Activated naive CD4-positive, alpha-beta T cell treated with anti-CD3 and anti-CD28 coated beads for 36 hours (primary cell): ENCODE data around the gene FGF14. TPM values are rescaled to one million over a fixed set of nuclear protein-coding genes. Genes with fewer than 3 reads are reported as not detected.
"Not testable (repeated sequence)": the region's sequence is repeated elsewhere in the genome, so short reads cannot be mapped to it uniquely, and the experiment has no call there.

Experiments used
- CTCF ChIA-PET: fragments of 350-600 bp; sonication (Branson Sonifier 250); formaldehyde crosslinking; loops from one replicate; lab custom pipeline; 2021; ENCODE audit warnings: antibody characterized with exemption; lab: Charles Lee
- DNase-seq: peaks from one replicate; pipeline ENCODE4 v3.0.0-alpha.2; 2020
- H3K27ac Mint-ChIP-seq: one replicate; pipeline ENCODE4 v1.8.0; 2021; ENCODE audit warnings: mild to moderate bottlenecking, mixed read lengths
- H3K27me3 Mint-ChIP-seq: one replicate; pipeline ENCODE4 v1.8.0; 2021; ENCODE audit warnings: low read depth, mixed read lengths
- H3K36me3 Mint-ChIP-seq: one replicate; pipeline ENCODE4 v1.8.0; 2021; ENCODE audit warnings: low read depth, mixed read lengths
- H3K4me1 Mint-ChIP-seq: one replicate; pipeline ENCODE4 v1.8.0; 2021; ENCODE audit warnings: low read depth, mixed read lengths
- H3K4me3 Mint-ChIP-seq: one replicate; pipeline ENCODE4 v1.8.0; 2021; ENCODE audit warnings: mild to moderate bottlenecking, moderate library complexity, mixed read lengths
- H3K9me3 Mint-ChIP-seq: one replicate; pipeline ENCODE4 v1.8.0; 2021; ENCODE audit warnings: mixed read lengths
- intact Hi-C: fragments of 100-400 bp; cut with micrococcal nuclease; formaldehyde crosslinking; loops from one replicate; pipeline ENCODE4 v1.15.1; 2023
- total RNA-seq, 2 experiments: library from RNA; stranded (reverse); gene quantifications; one replicate each; pipeline ENCODE4 v1.2.3, GENCODE V29; 2021

FGF14 gene
- total RNA-seq, 2 experiments from 2014 or later: not detected

DNA sequence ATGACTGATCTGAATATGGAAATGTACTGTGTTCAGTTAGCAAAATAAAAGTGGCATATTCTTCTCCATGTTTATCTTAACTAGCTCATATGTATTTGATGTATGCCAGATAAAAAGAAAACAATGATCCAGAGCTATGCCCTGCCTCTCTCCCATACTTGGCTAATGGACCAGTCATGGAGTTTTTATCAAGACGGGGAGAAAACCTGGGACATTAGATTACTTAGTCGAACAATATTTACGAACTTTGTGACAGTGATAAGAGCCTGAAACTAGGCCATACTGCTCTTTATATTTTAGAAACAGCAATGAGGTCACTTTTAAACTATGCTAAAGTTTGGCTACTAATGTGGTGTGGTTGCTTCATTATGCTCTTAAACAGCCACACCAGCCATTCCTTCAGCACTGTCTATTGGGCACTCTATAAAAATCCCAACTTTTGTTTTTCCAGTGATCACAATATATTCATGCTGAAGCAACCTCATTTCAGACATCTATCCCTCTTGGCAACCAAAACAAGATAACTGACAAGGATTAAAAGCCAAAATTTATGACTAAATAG lies 265.0 kb downstream of the FGF14 start:
- intact Hi-C loops: no loop called here
- no peaks in the 10 kb centered on the region for H3K36me3 Mint-ChIP-seq
- H3K4me1 Mint-ChIP-seq: no peaks in the 10 kb centered on the region
- H3K27me3 Mint-ChIP-seq: peaks cover 4% of the 10 kb centered on the region
- DNase-seq: no peak
- CTCF ChIA-PET: interaction anchor here (0.8 kb wide), 1 partner anchor 992 kb away, joined by 3 read pairs; no protein-coding TSS in a partner anchor
- H3K27ac Mint-ChIP-seq: no peak overlapping the region
- no peaks in the 10 kb centered on the region for H3K9me3 Mint-ChIP-seq
- no peak overlapping the region for H3K4me3 Mint-ChIP-seq

DNA sequence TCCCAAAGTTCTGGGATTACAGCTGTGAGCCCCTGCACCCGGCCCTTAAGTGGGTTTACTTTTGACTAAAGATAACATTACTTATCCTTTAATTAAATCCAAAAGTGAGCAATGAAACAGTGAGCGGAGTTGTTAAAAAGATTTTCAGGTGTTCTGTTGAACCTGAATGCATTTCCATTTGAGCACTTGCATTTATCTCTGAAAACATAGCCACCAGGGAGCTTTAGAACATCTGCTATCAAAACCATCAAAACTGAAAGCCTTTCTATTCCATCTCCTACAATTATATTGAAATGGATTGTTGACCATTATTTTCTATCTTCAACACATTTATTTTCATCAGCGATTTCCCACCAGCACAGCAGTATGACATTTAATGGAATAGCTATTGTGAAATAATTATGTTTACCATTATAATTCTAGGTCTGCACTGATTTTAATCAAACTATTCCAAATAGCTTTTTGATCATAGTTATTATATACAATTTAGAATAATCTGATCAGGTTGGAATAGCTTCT lies 269.0 kb downstream of the FGF14 start:
- Mint-ChIP-seq H3K4me3 (no peak overlapping the region), H3K27ac (no peak overlapping the region), H3K4me1 (no peaks in the 10 kb centered on the region), H3K27me3 (peaks cover 14% of the 10 kb centered on the region), H3K36me3 (no peaks in the 10 kb centered on the region), H3K9me3 (no peaks in the 10 kb centered on the region)
- DNase-seq: no peak
- CTCF ChIA-PET: interaction anchor here (1.0 to 1.1 kb wide), 2 partner anchors 9 to 324 kb away, joined by 4 to 5 read pairs; no protein-coding TSS in a partner anchor
- intact Hi-C loops: no loop called here

DNA sequence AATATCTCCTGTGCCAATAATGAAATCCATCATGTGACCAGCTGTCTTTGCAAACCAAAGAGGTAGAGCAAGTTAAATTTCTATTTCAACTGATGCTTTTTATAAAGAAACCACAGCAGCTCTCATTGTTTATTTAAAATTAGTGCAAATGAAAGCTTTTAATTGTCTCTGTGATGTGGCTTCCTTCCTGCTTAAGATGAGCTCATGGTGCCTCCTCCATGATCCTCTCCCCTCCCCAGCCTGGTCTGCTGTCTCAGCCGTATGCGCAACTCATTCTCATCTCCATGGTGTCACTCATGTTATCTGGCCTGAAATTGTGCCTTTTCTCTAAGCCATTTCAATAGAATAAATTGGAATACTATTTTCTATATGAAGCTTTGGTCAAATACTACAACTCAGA lies 270.6 kb downstream of the FGF14 start:
- Mint-ChIP-seq H3K27ac (no peak overlapping the region), H3K4me3 (no peak overlapping the region), H3K9me3 (no peaks in the 10 kb centered on the region), H3K27me3 (peaks cover 14% of the 10 kb centered on the region), H3K36me3 (no peaks in the 10 kb centered on the region), H3K4me1 (no peaks in the 10 kb centered on the region)
- CTCF ChIA-PET: no interaction called here
- DNase-seq: no peak
- intact Hi-C loops: no loop called here

DNA sequence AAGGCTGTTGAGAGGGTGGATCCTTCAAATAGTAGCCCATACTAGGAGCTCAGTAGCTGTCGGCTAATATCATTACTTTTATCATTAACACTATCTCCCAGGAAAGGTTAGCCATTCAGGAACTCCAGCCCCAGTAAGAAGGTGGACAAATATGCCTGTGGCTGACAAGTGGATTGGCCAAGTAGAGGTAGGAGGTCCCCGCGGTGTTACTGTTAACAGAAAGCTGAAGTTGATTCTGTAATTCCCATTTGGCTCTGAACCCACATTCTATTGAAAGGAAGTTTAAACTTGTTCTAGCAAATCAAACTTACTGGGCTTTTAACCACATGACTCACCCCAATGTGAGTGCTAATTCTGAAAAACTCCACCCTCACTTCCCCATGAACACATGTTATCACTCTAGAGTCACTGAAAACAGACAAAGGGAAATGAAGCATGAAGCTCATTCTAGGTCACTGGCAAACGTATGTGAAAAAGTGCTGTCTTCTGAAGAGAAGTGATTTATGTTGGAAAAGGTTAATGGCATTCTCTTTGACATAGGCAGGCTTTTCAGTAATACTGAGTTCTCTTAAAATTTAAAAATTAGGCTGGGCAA lies 273.5 kb downstream of the FGF14 start:
- Mint-ChIP-seq H3K36me3 (no peaks in the 10 kb centered on the region), H3K4me3 (no peak overlapping the region), H3K4me1 (no peaks in the 10 kb centered on the region), H3K27me3 (peaks cover 14% of the 10 kb centered on the region), H3K9me3 (no peaks in the 10 kb centered on the region), H3K27ac (no peak overlapping the region)
- DNase-seq: no peak
- CTCF ChIA-PET: no interaction called here
- intact Hi-C loops: no loop called here

DNA sequence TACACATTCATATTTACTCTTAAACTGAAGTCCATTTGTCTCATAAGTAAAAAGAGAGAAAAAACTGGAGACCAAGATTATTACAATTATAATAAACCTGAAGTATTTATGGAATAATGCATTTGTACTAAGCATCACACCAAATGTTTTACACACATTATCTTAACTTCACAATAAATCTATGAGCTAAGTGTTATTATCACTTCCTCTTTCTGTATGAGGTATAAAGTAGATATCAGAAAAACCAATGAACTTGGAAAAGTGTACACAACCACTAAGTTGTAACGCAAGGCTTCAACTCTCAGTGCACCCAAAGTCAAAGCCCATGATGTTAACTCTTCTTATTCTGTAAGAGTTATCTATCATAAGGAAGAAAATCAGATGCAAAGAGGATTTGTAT lies 274.7 kb downstream of the FGF14 start:
- Mint-ChIP-seq H3K27me3 (peaks cover 14% of the 10 kb centered on the region), H3K4me3 (no peak overlapping the region), H3K36me3 (no peaks in the 10 kb centered on the region), H3K9me3 (no peaks in the 10 kb centered on the region), H3K4me1 (no peaks in the 10 kb centered on the region), H3K27ac (no peak overlapping the region)
- intact Hi-C loops: no loop called here
- DNase-seq: no peak
- CTCF ChIA-PET: interaction anchor here (0.6 to 0.8 kb wide), 3 partner anchors 9 to 31 kb away, joined by 3 to 4 read pairs (median 3); no protein-coding TSS in a partner anchor

DNA sequence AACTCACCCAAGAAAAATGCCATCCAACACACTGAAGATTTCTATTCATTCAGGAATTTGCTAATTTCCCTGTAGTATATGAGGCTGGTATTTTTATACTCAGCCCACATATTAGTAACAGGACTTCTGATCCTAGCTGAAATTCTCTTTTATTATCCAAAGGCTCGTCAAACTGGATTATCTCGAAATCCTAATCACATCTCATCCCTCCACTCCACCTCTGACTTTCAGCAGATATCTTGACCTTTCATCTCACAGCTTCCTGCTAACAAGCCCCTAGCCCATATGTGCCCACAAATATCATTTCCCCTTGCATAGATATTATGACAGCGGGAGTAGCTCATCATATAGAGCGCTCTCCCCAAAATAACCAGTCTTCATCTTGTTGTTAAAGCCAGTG lies 279.7 kb downstream of the FGF14 start:
- Mint-ChIP-seq H3K9me3 (no peaks in the 10 kb centered on the region), H3K27me3 (peaks cover 4% of the 10 kb centered on the region), H3K4me1 (no peaks in the 10 kb centered on the region), H3K36me3 (no peaks in the 10 kb centered on the region), H3K27ac (no peak overlapping the region), H3K4me3 (no peak overlapping the region)
- CTCF ChIA-PET: no interaction called here
- intact Hi-C loops: loop anchor here (2.0 kb wide), 1 partner anchor 31 kb away; no protein-coding TSS in a partner anchor
- DNase-seq: no peak

DNA sequence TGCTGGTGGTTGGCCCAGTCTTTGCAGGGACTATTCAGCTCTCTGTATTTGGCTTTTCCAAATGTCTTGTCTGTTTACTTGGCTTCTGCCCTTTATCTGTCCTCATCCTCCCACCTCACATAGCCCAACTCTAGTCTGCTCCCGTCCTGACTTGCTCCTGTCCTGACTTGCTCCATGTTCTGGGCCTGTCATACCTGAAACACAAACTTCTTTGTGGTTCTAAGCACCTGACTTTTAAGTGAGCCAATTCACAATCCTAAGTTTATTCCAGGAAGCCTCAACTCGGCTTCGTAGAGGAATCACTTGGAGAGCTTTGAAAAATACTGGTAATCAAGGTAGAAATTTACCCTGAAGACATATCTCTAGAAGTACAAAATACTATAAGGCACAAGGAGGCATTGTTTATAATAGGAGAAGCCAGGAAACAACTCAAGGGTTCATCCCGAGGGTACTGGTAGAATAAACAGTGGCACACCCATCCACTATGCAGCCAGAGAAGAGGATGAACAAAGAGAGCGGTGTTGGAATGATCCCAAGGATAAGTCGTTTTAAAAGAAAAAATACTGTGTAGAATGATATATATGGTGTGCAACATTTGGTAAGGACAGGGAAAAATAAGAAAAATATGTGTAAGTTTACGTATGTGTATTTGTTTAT lies 284.5 kb downstream of the FGF14 start:
- no peak overlapping the region for H3K27ac Mint-ChIP-seq
- H3K4me3 Mint-ChIP-seq: no peak overlapping the region
- H3K27me3 Mint-ChIP-seq: peaks cover 7% of the 10 kb centered on the region
- no peaks in the 10 kb centered on the region for H3K4me1 Mint-ChIP-seq
- DNase-seq: no peak
- CTCF ChIA-PET: no interaction called here
- H3K9me3 Mint-ChIP-seq: no peaks in the 10 kb centered on the region
- intact Hi-C loops: no loop called here
- no peaks in the 10 kb centered on the region for H3K36me3 Mint-ChIP-seq

DNA sequence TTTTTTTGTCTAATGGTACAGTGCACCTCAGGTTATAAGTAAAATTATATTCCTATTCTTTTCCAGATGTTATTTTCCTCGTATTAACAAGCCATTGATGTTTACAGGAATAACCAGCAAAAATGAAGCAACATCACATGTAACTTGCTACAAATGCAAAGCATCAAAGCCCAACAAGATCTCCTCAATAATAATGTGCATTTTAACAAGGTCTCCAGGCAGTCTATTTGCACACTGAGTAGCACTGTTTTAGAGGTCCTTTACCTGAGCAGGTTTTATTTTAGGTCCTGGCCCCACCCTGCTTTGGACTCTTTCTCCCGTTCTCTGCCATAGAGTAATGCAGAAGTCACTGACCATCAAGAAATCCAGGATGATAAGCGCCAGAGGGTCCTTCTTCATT lies 298.4 kb downstream of the FGF14 start:
- Mint-ChIP-seq H3K4me1 (no peaks in the 10 kb centered on the region), H3K9me3 (peaks cover 1% of the 10 kb centered on the region), H3K27me3 (peaks cover 2% of the 10 kb centered on the region), H3K27ac (no peak overlapping the region), H3K36me3 (no peaks in the 10 kb centered on the region), H3K4me3 (no peak overlapping the region)
- intact Hi-C loops: no loop called here
- CTCF ChIA-PET: no interaction called here
- DNase-seq: no peak

DNA sequence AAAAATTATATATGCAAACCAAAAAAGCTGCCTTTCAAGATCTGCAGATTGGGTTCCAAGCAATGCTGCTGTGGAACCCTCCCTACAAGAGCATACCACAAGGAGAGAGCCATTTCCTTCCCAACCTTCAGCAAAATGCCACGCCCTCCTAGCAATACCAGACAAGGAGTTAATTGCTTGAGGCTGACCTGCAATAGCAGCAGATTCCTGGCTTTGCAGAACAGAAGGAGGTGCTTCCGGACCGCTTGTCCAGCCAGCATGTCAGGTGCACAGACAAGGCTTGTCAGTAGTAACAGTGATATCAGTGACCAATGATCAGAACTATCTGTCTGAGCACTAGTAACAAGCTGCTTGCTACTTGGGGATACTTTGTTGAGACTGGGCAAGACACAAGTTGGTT lies 301.6 kb downstream of the FGF14 start:
- Mint-ChIP-seq H3K9me3 (no peaks in the 10 kb centered on the region), H3K4me1 (no peaks in the 10 kb centered on the region), H3K4me3 (no peak overlapping the region), H3K27ac (no peak overlapping the region), H3K27me3 (peaks cover 4% of the 10 kb centered on the region), H3K36me3 (no peaks in the 10 kb centered on the region)
- intact Hi-C loops: no loop called here
- no peak for DNase-seq
- CTCF ChIA-PET: interaction anchor here (0.6 kb wide), 1 partner anchor 30 kb away, joined by 3 read pairs; no protein-coding TSS in a partner anchor

DNA sequence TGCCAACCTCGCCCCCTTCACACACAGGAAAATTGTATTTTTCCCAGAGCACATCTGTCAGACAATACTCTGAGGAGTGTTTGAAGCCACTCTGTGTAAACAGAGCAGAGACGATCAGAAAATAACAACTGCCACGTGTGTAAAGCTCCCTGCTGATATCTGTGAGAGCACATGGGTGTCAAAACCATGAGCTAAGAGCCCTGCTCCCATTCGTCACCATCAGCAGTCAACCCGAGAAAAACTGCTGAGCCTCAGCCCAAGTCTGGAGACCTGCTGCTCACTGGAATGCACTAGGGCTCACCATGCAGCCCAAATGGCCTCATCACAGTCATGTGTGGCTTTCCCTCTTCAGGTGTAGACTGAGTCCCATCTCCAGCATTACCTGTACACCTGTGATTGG lies 304.1 kb downstream of the FGF14 start:
- intact Hi-C loops: no loop called here
- Mint-ChIP-seq H3K36me3 (no peaks in the 10 kb centered on the region), H3K27ac (no peak overlapping the region), H3K4me3 (no peak overlapping the region), H3K4me1 (no peaks in the 10 kb centered on the region), H3K27me3 (peaks cover 4% of the 10 kb centered on the region), H3K9me3 (no peaks in the 10 kb centered on the region)
- no peak for DNase-seq
- CTCF ChIA-PET: no interaction called here

DNA sequence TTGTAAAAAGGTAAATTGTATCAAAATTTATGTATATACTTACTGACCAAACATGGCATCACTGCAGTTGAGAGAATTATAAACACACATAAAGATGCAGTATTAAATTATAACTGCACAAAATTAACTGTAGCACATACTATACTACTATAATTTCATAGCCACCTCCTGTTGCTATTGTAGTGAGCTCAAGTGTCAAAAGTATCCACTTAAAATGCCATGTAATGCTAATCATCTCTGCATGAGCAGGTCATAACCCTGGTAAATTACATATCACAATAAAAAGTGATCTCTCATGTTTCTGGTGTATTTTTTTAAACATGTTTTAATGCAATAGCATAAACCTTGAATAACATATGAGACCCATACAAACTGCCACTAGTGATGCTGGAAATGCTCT lies 308.6 kb downstream of the FGF14 start:
- H3K27me3 Mint-ChIP-seq, H3K4me3 Mint-ChIP-seq, intact Hi-C loops, H3K9me3 Mint-ChIP-seq, DNase-seq, H3K36me3 Mint-ChIP-seq, H3K4me1 Mint-ChIP-seq, H3K27ac Mint-ChIP-seq: not testable (repeated sequence)
- CTCF ChIA-PET: interaction anchor here (0.7 kb wide), 1 partner anchor 93 kb away, joined by 3 read pairs; no protein-coding TSS in a partner anchor

DNA sequence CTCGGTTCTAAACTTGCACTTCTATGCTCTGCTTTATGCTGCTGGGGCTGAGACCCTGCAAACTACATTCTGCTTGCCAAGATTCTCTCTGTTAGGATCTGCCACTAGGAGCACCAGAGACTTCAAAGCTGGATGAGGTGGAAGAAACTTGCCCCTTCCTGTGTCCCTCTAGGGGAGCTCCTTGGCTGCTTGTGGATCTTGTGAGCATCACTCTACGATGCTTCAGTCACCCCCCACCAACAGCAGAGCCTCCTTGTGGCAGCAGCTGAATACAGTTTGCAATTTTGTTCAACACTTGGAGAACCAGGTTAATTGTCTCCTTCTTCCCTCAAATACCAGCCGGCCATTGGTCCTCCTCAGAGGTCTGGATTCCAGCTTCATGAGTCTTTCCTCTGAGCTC lies 310.6 kb downstream of the FGF14 start:
- Mint-ChIP-seq H3K9me3 (no peaks in the 10 kb centered on the region), H3K4me3 (no peak overlapping the region), H3K4me1 (no peaks in the 10 kb centered on the region), H3K36me3 (no peaks in the 10 kb centered on the region), H3K27ac (no peak overlapping the region), H3K27me3 (peaks cover 3% of the 10 kb centered on the region)
- intact Hi-C loops: no loop called here
- CTCF ChIA-PET: no interaction called here
- no peak for DNase-seq
